ENCODE measurements around the gene GNA14.

The GNA14 gene

GRCh38 chr9:77604316-77604715, 43.8 kb downstream of the GNA14 start:
- DNase-seq (ENCODE audit: low read depth) = no peak
- H3K4me3 ChIP-seq (ENCODE audit: low read length) = no peak overlapping the region
- no peak for TF ChIP-seq CTCF (conservative IDR thresholded peaks at IDR 0.05; ENCODE audit: low read depth, low read length)

GRCh38 chr9:77602852-77603251, 45.3 kb downstream of the GNA14 start:
- no peak for TF ChIP-seq CTCF (conservative IDR thresholded peaks at IDR 0.05; ENCODE audit: low read depth, low read length)
- no peak for DNase-seq (ENCODE audit: low read depth)
- H3K4me3 ChIP-seq (ENCODE audit: low read length) = no peak overlapping the region

DNA sequence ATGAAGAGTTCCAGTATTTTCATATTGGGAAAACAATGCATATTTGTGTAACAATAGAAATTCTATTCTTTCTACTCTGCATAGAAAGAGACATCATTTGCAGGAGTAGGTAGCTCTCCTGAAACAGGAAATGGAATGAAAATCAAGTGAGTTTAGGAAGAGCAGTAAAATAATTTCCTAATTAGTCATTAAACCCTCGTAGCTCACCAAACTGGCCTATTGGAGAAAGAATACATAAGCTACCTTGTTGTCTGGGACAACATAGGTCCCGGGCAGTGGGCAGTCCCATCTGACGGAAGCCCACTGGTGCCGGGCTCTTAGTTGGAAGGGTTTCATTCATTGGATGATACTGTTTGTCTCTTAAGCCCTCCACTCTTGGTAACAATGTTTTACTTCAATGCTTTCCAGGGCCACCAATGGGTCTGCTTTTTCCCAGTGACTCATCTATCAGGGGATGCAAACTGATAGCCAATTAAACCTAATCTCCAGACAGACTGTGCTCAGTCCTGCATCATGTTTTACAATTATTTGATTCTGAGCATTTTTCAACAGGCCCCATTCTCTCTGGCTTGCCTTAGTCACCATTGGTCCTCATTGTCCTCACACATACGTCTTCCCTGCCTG, 46.5 kb downstream of the GNA14 start:
- H3K4me3 ChIP-seq (ENCODE audit: low read length) = no peak overlapping the region
- DNase-seq (ENCODE audit: low read depth) = peak; percentile 75
- no peak for TF ChIP-seq CTCF (conservative IDR thresholded peaks at IDR 0.05; ENCODE audit: low read depth, low read length)

DNA sequence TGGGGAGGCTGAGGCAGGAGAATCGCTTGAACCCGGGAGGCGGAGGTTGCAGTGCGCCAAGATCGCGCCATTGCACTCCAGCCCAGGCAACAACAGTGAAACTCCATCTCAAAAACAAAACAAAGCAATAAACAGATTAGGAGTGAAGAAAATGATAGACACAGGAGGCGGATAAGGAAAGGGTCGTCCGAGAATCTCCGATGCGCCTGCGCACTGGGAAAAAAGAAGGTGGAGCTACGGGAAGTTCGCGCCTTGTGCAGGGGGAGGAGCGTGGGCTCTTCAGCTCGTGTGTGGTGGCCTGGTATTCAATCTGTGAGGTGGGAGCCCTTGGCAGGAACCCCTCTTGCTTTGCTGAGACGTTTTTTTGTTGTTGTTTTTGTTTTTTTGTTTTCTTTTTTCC, 47.3 kb downstream of the GNA14 start:
- TF ChIP-seq CTCF (conservative IDR thresholded peaks at IDR 0.05; ENCODE audit: low read depth, low read length) = no peak
- no peak overlapping the region for H3K4me3 ChIP-seq (ENCODE audit: low read length)
- no peak for DNase-seq (ENCODE audit: low read depth)

GRCh38 chr9:77599492-77599891, 48.6 kb downstream of the GNA14 start:
- DNase-seq (ENCODE audit: low read depth) = no peak
- TF ChIP-seq CTCF (conservative IDR thresholded peaks at IDR 0.05; ENCODE audit: low read depth, low read length) = no peak
- H3K4me3 ChIP-seq (ENCODE audit: low read length) = no peak overlapping the region

GRCh38 chr9:77598991-77599390, 49.1 kb downstream of the GNA14 start:
- H3K4me3 ChIP-seq (ENCODE audit: low read length) = no peak overlapping the region
- no peak for DNase-seq (ENCODE audit: low read depth)
- no peak for TF ChIP-seq CTCF (conservative IDR thresholded peaks at IDR 0.05; ENCODE audit: low read depth, low read length)

DNA sequence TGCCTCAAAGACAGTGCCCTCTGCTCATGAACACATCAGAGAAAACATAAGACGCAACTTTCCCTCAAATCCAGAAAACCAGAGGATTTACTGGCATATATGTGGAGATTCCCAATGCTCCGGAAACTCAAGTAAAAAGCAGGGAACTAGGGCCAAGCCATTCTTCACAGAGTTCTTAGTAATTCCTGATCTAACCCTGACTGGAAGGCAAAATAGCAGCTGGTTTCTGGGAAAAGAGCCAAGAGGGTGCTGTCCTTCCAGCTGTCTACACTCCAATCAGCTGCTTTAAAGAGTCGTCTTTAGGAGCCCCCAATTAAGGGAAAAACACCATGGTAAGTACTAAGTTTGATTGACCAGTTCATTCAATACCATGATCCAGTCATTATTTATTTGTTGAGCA, 49.6 kb downstream of the GNA14 start:
- DNase-seq (ENCODE audit: low read depth) = no peak
- no peak overlapping the region for H3K4me3 ChIP-seq (ENCODE audit: low read length)
- TF ChIP-seq CTCF (conservative IDR thresholded peaks at IDR 0.05; ENCODE audit: low read depth, low read length) = no peak
